COLO829 (cell line): ENCODE results near the gene FAM124A.

Source experiments
- DNase-seq: peaks from one replicate; pipeline ENCODE4 v3.0.0; 2012; ENCODE audit warnings: low spot score

Gene FAM124A

GRCh38 chr13:51308781-51309180, 86.6 kb downstream of the FAM124A start:
- DNase-seq, result no peak

GRCh38 chr13:51311231-51311630, 89.0 kb downstream of the FAM124A start:
- DNase-seq, result no peak

GRCh38 chr13:51311957-51312520, 89.8 kb downstream of the FAM124A start:
- DNase-seq, result no peak

GRCh38 chr13:51313619-51314018, 91.4 kb downstream of the FAM124A start:
- no peak for DNase-seq

GRCh38 chr13:51317262-51317661, 95.1 kb downstream of the FAM124A start:
- DNase-seq, result peak; percentile 82

- no peak for DNase-seq
Observed at GRCh38 chr13:51318015-51318414, 95.8 kb downstream of the FAM124A start.

GRCh38 chr13:51318876-51319275, 96.7 kb downstream of the FAM124A start:
- no peak for DNase-seq

- no peak for DNase-seq
Observed at GRCh38 chr13:51321836-51322235, 99.6 kb downstream of the FAM124A start.

GRCh38 chr13:51322826-51323225, 100.6 kb downstream of the FAM124A start:
- no peak for DNase-seq

DNA sequence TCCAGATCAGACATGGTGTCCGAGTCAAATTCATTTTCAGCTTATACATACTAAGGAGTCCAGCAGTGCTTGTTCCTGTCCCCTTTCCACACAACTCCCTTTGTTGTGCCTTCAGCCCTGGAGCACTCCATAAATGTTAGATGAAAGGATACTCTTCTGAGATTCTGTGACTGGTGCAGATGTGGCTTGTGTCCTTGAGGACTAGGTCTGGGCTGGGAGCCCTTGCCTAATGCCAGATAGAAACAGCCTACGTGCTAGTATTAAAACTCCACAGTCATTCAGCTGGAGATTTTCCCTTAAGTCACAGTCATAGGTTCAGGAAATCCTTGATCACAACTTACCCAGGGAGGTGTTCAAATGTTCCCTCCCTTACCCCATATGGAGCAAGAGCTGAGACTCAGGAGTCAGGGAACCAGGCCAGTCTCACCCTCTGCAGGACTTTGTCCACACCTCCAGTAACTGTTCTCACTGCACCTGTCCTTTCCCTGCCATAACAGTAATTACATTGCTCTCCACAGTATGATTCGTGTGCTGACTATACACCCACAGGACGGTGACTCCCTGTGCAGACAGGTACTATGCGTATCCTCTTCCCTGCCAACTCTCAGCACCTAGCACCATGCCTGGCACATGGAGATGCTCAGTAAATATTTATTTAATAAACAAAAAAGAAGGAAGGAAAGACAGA, 101.8 kb downstream of the FAM124A start:
- DNase-seq, result no peak

DNA sequence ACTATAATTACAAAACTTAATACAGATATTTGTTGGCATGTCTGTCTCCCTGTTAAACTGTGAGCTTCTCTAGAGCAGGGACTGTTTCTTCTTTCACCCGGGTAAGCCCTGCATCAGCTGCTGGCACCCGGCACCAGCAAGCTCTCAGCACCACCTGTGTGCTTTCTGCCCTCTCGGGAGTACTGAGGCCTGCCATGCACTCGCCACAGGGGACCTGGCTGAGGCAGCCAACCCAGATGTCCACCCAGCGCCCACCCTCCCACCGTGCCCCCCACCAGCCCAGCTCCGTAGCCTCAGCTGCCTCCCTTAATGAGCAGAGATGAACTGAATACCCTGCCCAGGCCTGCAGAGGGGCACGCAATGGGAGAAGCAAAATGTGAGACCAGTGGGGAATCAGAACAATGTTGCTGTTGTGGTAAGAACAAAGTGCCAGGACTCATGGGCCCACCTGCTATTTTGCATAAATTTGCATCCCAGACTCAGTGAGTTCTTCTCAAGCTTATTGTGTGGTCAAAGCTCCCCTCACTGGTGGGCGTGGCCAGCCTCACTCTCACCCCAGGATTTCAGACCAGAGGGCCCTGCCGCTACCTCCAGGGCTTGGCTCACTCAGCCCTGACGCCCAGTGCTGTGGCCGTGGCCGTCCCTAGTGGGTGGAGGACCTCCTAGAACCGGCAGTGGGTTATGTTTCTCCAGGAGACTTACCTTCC, 102.7 kb downstream of the FAM124A start:
- no peak for DNase-seq

DNA sequence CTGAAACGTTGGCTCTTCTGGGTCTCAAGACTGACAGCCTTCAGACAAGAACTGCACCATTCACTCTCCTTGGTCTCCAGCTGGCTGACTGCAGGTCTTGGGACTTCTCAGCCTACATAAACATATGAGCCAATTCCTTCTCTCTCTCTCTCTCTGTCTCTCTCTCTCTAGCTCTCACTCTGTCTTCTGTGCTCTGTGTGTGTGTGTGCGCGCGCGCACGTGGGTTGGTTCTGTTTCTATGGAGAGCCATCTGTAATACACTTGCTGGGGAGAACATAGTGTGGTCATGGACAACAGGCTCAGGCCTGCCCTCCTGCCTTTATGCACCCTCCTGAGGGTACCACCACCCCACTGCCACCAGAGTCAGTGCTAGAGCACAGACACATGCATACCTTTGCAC, 103.6 kb downstream of the FAM124A start:
- DNase-seq, result no peak

DNA sequence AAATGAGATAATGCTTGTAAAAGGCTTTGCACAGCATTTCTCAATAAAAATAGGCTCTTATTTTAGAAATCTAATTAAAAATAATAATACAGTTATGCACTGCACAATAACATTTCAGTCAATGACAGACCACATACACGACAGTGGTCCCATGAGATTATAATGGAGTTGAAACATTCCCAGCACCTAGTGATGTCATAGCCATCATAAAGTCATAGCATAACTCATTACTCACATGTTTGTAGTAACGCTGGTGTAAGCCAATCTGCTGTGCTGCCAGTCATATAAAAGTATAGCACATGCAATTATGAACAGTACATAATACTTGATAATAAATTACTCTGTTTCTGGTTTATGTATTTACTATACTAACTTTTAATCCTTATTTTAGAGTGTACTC, 104.6 kb downstream of the FAM124A start:
- DNase-seq, result no peak

DNA sequence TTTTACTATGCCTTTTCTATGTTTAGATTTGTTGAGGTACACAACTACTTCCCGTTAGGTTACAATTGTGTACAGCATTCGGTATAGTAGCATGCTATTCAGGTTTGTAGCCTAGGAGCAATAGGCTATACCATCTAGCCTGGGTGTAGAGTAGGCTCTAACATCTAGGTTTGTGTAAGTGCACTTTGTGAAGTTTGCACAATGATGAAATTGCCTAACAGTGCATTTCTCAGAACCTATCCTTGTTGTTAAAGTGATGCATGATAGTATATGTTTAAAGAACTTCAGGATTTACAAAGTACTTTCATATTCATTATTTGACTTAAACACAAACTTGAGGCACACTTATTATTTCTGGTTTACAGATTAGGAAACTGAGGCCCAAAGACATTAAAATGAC, 105.8 kb downstream of the FAM124A start:
- DNase-seq, result no peak

DNA sequence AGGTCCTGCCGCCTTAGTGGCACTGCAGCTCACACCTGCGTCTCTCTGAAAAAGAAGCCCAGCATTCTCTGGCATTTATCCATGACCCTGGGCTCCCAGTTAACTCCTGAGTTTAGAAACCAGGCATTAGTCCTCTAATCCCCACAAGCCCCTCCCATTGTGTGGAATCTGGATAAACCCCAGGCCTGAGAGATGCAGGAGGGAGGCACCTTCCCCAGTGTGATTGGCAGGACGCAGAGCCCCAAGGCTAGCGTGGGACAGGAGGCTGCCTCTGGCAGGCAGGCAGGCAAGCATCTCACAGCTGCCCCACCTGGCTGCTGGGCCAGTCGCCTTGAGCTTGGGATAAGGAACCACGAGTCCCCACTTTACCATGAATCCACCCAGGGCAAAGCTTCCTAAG, 106.3 kb downstream of the FAM124A start:
- no peak for DNase-seq

GRCh38 chr13:51329606-51330005, 107.4 kb downstream of the FAM124A start:
- DNase-seq, result no peak

DNA sequence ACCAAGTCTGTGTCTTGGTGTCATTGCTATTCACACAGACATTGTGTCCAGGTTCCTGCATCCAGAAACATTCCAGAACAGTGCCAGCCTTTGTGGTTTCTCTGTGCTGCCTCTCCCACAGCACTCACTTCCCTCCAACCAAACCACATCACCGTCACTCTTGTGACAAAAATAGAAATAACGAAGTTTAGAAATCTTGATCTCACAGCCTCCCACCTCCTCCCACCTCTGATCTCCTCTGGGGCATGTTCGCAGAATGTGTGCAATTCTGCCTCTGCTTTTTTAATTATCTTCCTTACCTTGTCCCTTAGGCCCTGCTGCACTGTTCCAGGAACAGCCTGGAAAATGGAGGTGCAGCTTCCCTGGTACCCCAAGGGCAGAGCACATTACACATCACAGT, 108.6 kb downstream of the FAM124A start:
- peak; percentile 52 for DNase-seq

DNA sequence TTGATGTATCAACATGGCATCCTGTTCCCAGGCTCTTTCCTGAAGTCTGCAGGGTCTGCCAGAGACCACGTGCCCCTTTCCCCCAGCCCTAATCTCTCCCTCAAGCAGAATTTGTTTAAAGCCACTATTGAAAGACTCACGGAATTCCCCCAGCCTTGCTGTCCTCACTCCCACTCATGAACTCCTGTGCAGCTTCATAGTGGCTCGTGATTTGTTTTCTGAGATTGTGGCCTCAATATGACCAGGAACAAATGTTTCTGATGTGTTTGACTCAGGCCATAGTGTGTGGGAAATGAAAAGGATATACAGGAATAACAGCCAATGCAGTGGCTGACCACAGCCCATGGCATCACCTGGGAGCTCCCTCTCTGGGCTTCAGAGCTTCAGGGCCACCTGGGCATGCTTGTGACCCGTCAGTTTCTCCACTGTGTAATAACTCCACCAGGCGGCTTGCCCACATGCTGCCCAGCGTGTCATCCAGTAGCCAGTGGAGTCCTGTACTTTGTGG, 109.2 kb downstream of the FAM124A start:
- DNase-seq, result no peak

- DNase-seq, result no peak
Observed at GRCh38 chr13:51332566-51333361, 110.6 kb downstream of the FAM124A start.

DNA sequence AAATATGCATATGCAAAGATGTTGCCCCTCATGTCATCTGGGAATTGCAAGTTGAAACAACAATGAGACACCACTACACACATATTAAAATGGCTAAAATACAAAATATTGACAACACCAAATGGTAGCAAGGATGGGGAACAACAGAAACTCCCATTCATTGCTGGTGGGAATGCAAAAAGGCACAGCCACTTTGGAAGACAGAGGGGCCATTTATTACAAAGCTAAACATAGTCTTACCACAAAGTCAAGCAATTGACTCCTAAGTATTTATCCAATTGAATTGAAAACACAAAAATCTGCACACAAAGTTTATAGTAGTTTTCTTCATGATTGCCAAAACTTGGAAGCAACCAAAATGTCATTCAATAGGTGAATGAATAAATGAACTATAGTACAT, 111.2 kb downstream of the FAM124A start:
- DNase-seq, result no peak

DNA sequence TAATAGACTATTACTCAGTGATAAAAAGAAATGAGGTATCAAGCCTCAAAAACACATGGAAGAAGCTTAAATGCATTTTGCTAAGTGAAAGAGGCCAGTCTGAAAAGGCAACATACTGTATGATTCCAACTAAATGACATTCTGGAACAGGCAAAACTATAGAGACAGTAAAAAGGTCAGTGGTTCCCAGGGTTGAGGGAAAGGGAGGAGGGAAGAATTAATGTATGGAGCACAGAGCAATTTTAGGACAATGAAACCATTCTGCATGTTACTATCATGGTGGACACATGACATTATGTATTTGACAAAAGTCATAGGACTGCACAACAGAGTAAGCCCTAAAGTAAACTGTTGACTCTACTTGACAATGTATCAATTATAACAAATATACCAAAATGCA, 111.6 kb downstream of the FAM124A start:
- no peak for DNase-seq
